ENCODE data around the gene EHHADH. TPM values are rescaled to one million over a fixed set of nuclear protein-coding genes. Genes with fewer than 3 reads are reported as not detected.

The EHHADH gene
- total and polyA plus RNA-seq, 9 of the 15 experiments (the other 6 are each of a cell fraction or from before 2014, with no cell fraction given): 3.6 to 6.4 (median 5.4) TPM

DNA sequence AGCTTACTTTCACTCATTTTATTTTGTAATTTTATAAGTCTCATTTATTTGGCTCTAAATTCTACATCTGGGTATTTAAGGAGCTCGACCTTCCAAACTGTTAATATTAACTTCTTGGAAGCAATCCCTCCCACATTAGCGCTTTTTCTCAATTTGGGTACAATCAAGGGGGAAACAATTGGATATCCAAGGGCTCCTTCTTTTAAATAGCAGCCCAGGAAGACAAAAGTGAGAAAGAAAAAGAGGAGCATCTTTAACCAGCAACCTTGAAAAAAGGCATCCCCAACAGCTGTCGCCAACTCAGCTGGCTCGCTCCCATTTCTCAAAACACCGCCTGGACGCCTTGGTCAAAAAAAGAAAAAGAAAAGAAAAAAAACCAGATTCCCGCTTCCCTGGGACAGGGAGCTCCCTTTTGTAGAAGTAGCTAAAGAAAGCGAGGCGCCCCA is 101.9 kb downstream of the EHHADH start:
- no TSS peak for BruUV-seq (replicated peaks)
- WGBS (ENCODE audit: insufficient coverage, low coverage, missing lambda C conversion rate): 33% methylated on average over 8 of the region's 9 CpGs
- no peak overlapping the region for H3K4me2 ChIP-seq (ENCODE audit: insufficient read depth, low read length)

DNA sequence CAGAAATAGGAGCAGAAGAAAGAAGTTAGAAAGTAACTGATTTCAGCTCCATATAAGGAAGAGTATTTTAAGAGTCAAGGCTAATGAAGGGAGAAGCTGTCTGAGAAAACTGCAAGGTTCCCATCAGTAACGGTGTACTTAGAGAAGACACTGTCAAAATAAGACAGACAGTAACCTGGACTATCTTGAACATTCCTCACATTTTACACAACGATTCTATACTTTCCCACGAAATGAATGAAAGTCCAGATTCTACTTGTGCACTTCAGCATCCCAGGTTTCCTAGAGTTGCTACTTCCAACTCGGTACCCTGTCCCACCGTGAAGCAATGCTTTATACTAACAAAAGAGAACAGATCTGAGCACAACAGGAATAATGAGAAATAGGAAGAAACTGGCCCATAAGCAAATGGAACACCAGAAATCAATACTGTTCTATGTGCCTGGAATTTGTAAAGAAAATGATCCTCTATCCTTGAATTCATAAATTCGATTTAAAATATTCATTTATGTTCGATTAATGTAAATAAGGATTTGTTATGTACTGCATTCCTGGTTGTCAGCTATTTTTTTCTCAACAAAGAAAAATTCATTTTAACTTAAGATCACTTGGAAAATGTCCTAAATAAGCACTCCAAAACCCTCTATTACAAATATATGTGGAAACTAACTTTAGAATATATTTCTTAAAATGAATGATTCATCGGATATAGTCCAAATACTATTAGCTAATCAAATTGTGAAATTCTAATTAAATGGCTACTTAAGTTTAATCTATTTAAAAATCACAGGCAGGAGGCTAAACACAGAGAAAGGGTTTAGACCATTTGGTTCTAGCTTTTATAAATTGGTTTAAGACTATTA is 102.5 kb downstream of the EHHADH start:
- Histone ChIP-seq H4K20me1 (replicated peaks; ENCODE audit: control insufficient read depth, insufficient read depth, low read length) (no peaks in the 10 kb centered on the region), H3K79me2 (ENCODE audit: control insufficient read depth, insufficient read depth, low read length) (no peaks in the 10 kb centered on the region), H3K27ac (ENCODE audit: extremely low read depth, low read depth, low read length) (no peak overlapping the region), H2AFZ (ENCODE audit: low read depth, low read length) (no peak overlapping the region), H3K4me3 (no peak overlapping the region), H3K4me2 (ENCODE audit: insufficient read depth, low read length) (no peak overlapping the region), H3K27me3 (ENCODE audit: control insufficient read depth in 2 of 2, insufficient read depth in 2 of 2, low read length in 2 of 2) (peaks cover 28 to 33% of the 10 kb centered on the region in 2 experiments; a peak in 4 of 5 replicates), H3K9ac (ENCODE audit: insufficient read depth in 1 of 2, low read depth in 2 of 2, low read length in 2 of 2) (no peak overlapping the region), H3K9me1 (ENCODE audit: control insufficient read depth, insufficient read depth, low read length) (no peaks in the 10 kb centered on the region), H3K36me3 (ENCODE audit: control insufficient read depth, insufficient read depth, low read length) (no peaks in the 10 kb centered on the region), H3K9me3 (replicated peaks; ENCODE audit: control insufficient read depth, insufficient read depth, low read depth, low read length) (no peaks in the 10 kb centered on the region), H3K4me1 (replicated peaks in 1 of 2; ENCODE audit: control insufficient read depth in 2 of 2, insufficient read depth in 2 of 2, low read length in 2 of 2) (peaks cover 0 to 14% of the 10 kb centered on the region in 2 experiments; a peak in 3 of 5 replicates)
- in situ Hi-C loops (cut with MboI): no loop called here
- FAIRE-seq: no peak
- intact Hi-C loops (cut with micrococcal nuclease): no loop called here
- no peak for DNase-seq (ENCODE audit: extremely low read depth in 1 of 4, low spot score in 3 of 4)
- BruUV-seq (replicated peaks): no TSS peak
- WGBS (ENCODE audit: insufficient coverage, low coverage, missing lambda C conversion rate): 2% methylated on average over 8 of the region's 8 CpGs
- ATAC-seq: no peak
- ChIA-PET CTCF (ENCODE audit: low intra/inter-chr PET ratio) (no interaction called here), POLR2A (interaction anchor here (3.0 kb wide), 1 partner anchor 12 kb away, joined by 11 read pairs; no protein-coding TSS in a partner anchor)
- no peak for TF ChIP-seq POLR2A (conservative IDR thresholded peaks at IDR 0.05)
- TF ChIP-seq CREB5 (CRISPR knock-in tag; IDR thresholded peaks at IDR 0.05): 0 out of 2 replicates have a peak, but pooled peaks have one; percentile 16
- TF ChIP-seq, protein P1, sequence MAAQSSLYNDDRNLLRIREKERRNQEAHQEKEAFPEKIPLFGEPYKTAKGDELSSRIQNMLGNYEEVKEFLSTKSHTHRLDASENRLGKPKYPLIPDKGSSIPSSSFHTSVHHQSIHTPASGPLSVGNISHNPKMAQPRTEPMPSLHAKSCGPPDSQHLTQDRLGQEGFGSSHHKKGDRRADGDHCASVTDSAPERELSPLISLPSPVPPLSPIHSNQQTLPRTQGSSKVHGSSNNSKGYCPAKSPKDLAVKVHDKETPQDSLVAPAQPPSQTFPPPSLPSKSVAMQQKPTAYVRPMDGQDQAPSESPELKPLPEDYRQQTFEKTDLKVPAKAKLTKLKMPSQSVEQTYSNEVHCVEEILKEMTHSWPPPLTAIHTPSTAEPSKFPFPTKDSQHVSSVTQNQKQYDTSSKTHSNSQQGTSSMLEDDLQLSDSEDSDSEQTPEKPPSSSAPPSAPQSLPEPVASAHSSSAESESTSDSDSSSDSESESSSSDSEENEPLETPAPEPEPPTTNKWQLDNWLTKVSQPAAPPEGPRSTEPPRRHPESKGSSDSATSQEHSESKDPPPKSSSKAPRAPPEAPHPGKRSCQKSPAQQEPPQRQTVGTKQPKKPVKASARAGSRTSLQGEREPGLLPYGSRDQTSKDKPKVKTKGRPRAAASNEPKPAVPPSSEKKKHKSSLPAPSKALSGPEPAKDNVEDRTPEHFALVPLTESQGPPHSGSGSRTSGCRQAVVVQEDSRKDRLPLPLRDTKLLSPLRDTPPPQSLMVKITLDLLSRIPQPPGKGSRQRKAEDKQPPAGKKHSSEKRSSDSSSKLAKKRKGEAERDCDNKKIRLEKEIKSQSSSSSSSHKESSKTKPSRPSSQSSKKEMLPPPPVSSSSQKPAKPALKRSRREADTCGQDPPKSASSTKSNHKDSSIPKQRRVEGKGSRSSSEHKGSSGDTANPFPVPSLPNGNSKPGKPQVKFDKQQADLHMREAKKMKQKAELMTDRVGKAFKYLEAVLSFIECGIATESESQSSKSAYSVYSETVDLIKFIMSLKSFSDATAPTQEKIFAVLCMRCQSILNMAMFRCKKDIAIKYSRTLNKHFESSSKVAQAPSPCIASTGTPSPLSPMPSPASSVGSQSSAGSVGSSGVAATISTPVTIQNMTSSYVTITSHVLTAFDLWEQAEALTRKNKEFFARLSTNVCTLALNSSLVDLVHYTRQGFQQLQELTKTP (IDR thresholded peaks at IDR 0.05; ENCODE audit: low read depth in 1 of 2, partially characterized antibody in 2 of 2): no peak
- TF ChIP-seq TCFL5 (CRISPR knock-in tag; conservative IDR thresholded peaks at IDR 0.05): no peak
- TF ChIP-seq, protein P2, sequence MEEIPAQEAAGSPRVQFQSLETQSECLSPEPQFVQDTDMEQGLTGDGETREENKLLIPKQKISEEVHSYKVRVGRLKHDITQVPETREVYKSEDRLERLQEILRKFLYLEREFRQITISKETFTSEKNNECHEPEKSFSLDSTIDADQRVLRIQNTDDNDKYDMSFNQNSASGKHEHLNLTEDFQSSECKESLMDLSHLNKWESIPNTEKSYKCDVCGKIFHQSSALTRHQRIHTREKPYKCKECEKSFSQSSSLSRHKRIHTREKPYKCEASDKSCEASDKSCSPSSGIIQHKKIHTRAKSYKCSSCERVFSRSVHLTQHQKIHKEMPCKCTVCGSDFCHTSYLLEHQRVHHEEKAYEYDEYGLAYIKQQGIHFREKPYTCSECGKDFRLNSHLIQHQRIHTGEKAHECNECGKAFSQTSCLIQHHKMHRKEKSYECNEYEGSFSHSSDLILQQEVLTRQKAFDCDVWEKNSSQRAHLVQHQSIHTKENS (CRISPR knock-in tag; IDR thresholded peaks at IDR 0.05): no peak

More for the DNA sequence above, 101.9 kb downstream of the EHHADH start:
- H4K20me1 ChIP-seq (replicated peaks; ENCODE audit: control insufficient read depth, insufficient read depth, low read length): no peaks in the 10 kb centered on the region
- TF ChIP-seq RFX5 (IDR thresholded peaks at IDR 0.05; ENCODE audit: low read depth, low read length) (no peak), BMI1 (IDR thresholded peaks at IDR 0.05; ENCODE audit: low read length) (peak; percentile 55), CBX2 (IDR thresholded peaks at IDR 0.05; ENCODE audit: insufficient read depth, low read length, poor library complexity, severe bottlenecking) (peak; percentile 96)
- H3K36me3 ChIP-seq (ENCODE audit: control insufficient read depth, insufficient read depth, low read length): no peaks in the 10 kb centered on the region
- H3K4me1 ChIP-seq (replicated peaks in 1 of 2; ENCODE audit: control insufficient read depth in 2 of 2, insufficient read depth in 2 of 2, low read length in 2 of 2): peaks cover 0 to 14% of the 10 kb centered on the region in 2 experiments; a peak in 3 of 5 replicates
- ATAC-seq: no peak
- H3K9ac ChIP-seq (ENCODE audit: insufficient read depth in 1 of 2, low read depth in 2 of 2, low read length in 2 of 2): no peak overlapping the region; a peak in 1 of 4 replicates
- in situ Hi-C loops (cut with MboI): no loop called here
- H3K79me2 ChIP-seq (ENCODE audit: control insufficient read depth, insufficient read depth, low read length): no peaks in the 10 kb centered on the region
- peak overlapping the region; percentile 35; the same call in 1 of the 2 replicates for H3K4me3 ChIP-seq
- POLR2A ChIA-PET: no interaction called here
- H3K27ac ChIP-seq (ENCODE audit: extremely low read depth, low read depth, low read length): no peak overlapping the region
- FAIRE-seq: no peak
- CTCF ChIA-PET (ENCODE audit: low intra/inter-chr PET ratio): no interaction called here
- no peak for DNase-seq (ENCODE audit: extremely low read depth in 1 of 4, low spot score in 3 of 4)
- no peak overlapping the region for H2AFZ ChIP-seq (ENCODE audit: low read depth, low read length)
- H3K9me3 ChIP-seq (replicated peaks; ENCODE audit: control insufficient read depth, insufficient read depth, low read depth, low read length): no peaks in the 10 kb centered on the region
- intact Hi-C loops (cut with micrococcal nuclease): no loop called here
- H3K27me3 ChIP-seq (ENCODE audit: control insufficient read depth in 2 of 2, insufficient read depth in 2 of 2, low read length in 2 of 2): peaks cover 29 to 34% of the 10 kb centered on the region in 2 experiments; a peak in 4 of 5 replicates
- no peaks in the 10 kb centered on the region for H3K9me1 ChIP-seq (ENCODE audit: control insufficient read depth, insufficient read depth, low read length)

Data from K562 (cell line).